GM21367 (cell line): ENCODE results near the gene CLEC16A.

Experiments used
- ATAC-seq: cut with Tn5 transposase; IDR thresholded peaks from one replicate; pipeline ENCODE4 v1.9.1; 2021; ENCODE audit not compliant: unreplicated experiment

The CLEC16A gene

GRCh38 chr16:11035096-11035495 is 90.7 kb downstream of the CLEC16A start:
- no peak for ATAC-seq

GRCh38 chr16:11036040-11036439 is 91.7 kb downstream of the CLEC16A start:
- no peak for ATAC-seq

- ATAC-seq, result no peak
These were observed 92.6 kb downstream of the CLEC16A start for GRCh38 chr16:11036868-11037410.

- no peak for ATAC-seq
These were observed 93.9 kb downstream of the CLEC16A start for GRCh38 chr16:11038305-11038704.

- no peak for ATAC-seq
These were observed 94.4 kb downstream of the CLEC16A start for GRCh38 chr16:11038777-11039176.

GRCh38 chr16:11039726-11040125 is 95.4 kb downstream of the CLEC16A start:
- ATAC-seq, result no peak

GRCh38 chr16:11042191-11042590 is 97.8 kb downstream of the CLEC16A start:
- ATAC-seq, result no peak

GRCh38 chr16:11045441-11045840 is 101.1 kb downstream of the CLEC16A start:
- ATAC-seq, result no peak

GRCh38 chr16:11045846-11046245 is 101.5 kb downstream of the CLEC16A start:
- ATAC-seq, result no peak

GRCh38 chr16:11046382-11046931 is 102.1 kb downstream of the CLEC16A start:
- ATAC-seq, result no peak

GRCh38 chr16:11047057-11047456 is 102.7 kb downstream of the CLEC16A start:
- ATAC-seq, result no peak

GRCh38 chr16:11047939-11048800 is 103.8 kb downstream of the CLEC16A start:
- ATAC-seq, result no peak

GRCh38 chr16:11049396-11050059 is 105.2 kb downstream of the CLEC16A start:
- ATAC-seq, result no peak

- no peak for ATAC-seq
These were observed 106.2 kb downstream of the CLEC16A start for GRCh38 chr16:11050536-11050935.

- ATAC-seq, result no peak
These were observed 106.6 kb downstream of the CLEC16A start for GRCh38 chr16:11050944-11051343.

GRCh38 chr16:11051430-11051829 is 107.1 kb downstream of the CLEC16A start:
- no peak for ATAC-seq

- peak; percentile 50 for ATAC-seq
These were observed 107.8 kb downstream of the CLEC16A start for GRCh38 chr16:11051879-11052808.

- no peak for ATAC-seq
These were observed 109.6 kb downstream of the CLEC16A start for GRCh38 chr16:11053916-11054460.

- no peak for ATAC-seq
These were observed 112.0 kb downstream of the CLEC16A start for GRCh38 chr16:11056090-11056992.
